Endothelial cell (in vitro differentiated cells): Measurements from ENCODE around the gene CDH6. TPM values are rescaled to one million over a fixed set of nuclear protein-coding genes. Genes with fewer than 3 reads are reported as not detected.

Experiments used
- DNase-seq: peaks from one replicate; pipeline ENCODE4 v3.0.0; 2021; ENCODE audit warnings: low spot score
- H3K27ac Mint-ChIP-seq: one replicate; pipeline ENCODE4 v1.8.0; 2021; ENCODE audit warnings: mixed read lengths, inconsistent platforms; ENCODE audit not compliant: unreplicated experiment
- H3K27me3 Mint-ChIP-seq: one replicate; pipeline ENCODE4 v1.8.0; 2021; ENCODE audit warnings: mild to moderate bottlenecking, moderate library complexity, mixed read lengths, inconsistent platforms; ENCODE audit not compliant: unreplicated experiment
- H3K36me3 Mint-ChIP-seq: one replicate; pipeline ENCODE4 v1.8.0; 2021; ENCODE audit warnings: mild to moderate bottlenecking, low read depth, mixed read lengths, inconsistent platforms; ENCODE audit not compliant: unreplicated experiment
- H3K4me1 Mint-ChIP-seq: one replicate; pipeline ENCODE4 v1.8.0; 2021; ENCODE audit warnings: mild to moderate bottlenecking, mixed read lengths, inconsistent platforms; ENCODE audit not compliant: unreplicated experiment
- H3K4me3 Mint-ChIP-seq: one replicate; pipeline ENCODE4 v1.8.0; 2021; ENCODE audit warnings: mild to moderate bottlenecking, mixed read lengths, inconsistent platforms; ENCODE audit not compliant: unreplicated experiment
- H3K9me3 Mint-ChIP-seq: one replicate; pipeline ENCODE4 v1.8.0; 2021; ENCODE audit warnings: mixed read lengths, inconsistent platforms; ENCODE audit not compliant: unreplicated experiment
- CTCF ChIP-seq: fragments of 200-600 bp; sonication (generic); IDR thresholded peaks from one replicate; pipeline ENCODE4 v1.5.0; 2021; ENCODE audit warnings: antibody characterized with exemption; ENCODE audit not compliant: unreplicated experiment
- total RNA-seq: library from RNA; stranded (reverse); fragmentation: NEBNext Ultra II Directional; extraction: Animal tissue kit (Norgen Biotek cat#: 25700); gene quantifications from one replicate; pipeline ENCODE4 v1.2.1, GENCODE V29; 2021; ENCODE audit not compliant: unreplicated experiment

CDH6 gene
- total RNA-seq, 1 donor from 2014 or later, result 0.15 TPM

GRCh38 chr5:31273631-31274378 is 80.3 kb downstream of the CDH6 start:
- TF ChIP-seq CTCF, result no peak
- no peaks in the 10 kb centered on the region for H3K36me3 Mint-ChIP-seq
- H3K27me3 Mint-ChIP-seq, result no peaks in the 10 kb centered on the region
- H3K27ac Mint-ChIP-seq, result no peak overlapping the region
- H3K4me1 Mint-ChIP-seq, result no peaks in the 10 kb centered on the region
- no peak for DNase-seq
- no peaks in the 10 kb centered on the region for H3K9me3 Mint-ChIP-seq
- no peak overlapping the region for H3K4me3 Mint-ChIP-seq

- H3K4me3 Mint-ChIP-seq, result no peak overlapping the region
- no peaks in the 10 kb centered on the region for H3K9me3 Mint-ChIP-seq
- H3K27ac Mint-ChIP-seq, result no peak overlapping the region
- TF ChIP-seq CTCF, result no peak
- DNase-seq, result no peak
- H3K4me1 Mint-ChIP-seq, result no peaks in the 10 kb centered on the region
- H3K36me3 Mint-ChIP-seq, result no peaks in the 10 kb centered on the region
- no peaks in the 10 kb centered on the region for H3K27me3 Mint-ChIP-seq
Observed at GRCh38 chr5:31280210-31280609, 86.7 kb downstream of the CDH6 start.

- no peak for TF ChIP-seq CTCF
- no peak overlapping the region for H3K4me3 Mint-ChIP-seq
- no peak for DNase-seq
- no peaks in the 10 kb centered on the region for H3K4me1 Mint-ChIP-seq
- H3K9me3 Mint-ChIP-seq, result no peaks in the 10 kb centered on the region
- no peaks in the 10 kb centered on the region for H3K36me3 Mint-ChIP-seq
- no peak overlapping the region for H3K27ac Mint-ChIP-seq
- H3K27me3 Mint-ChIP-seq, result no peaks in the 10 kb centered on the region
Observed at GRCh38 chr5:31283326-31283725, 89.8 kb downstream of the CDH6 start.

GRCh38 chr5:31285025-31285424 is 91.5 kb downstream of the CDH6 start:
- DNase-seq, result no peak
- no peak for TF ChIP-seq CTCF
- H3K4me3 Mint-ChIP-seq, result no peak overlapping the region
- H3K36me3 Mint-ChIP-seq, result no peaks in the 10 kb centered on the region
- no peaks in the 10 kb centered on the region for H3K27me3 Mint-ChIP-seq
- H3K27ac Mint-ChIP-seq, result no peak overlapping the region
- no peaks in the 10 kb centered on the region for H3K4me1 Mint-ChIP-seq
- H3K9me3 Mint-ChIP-seq, result no peaks in the 10 kb centered on the region

- Mint-ChIP-seq H3K4me3 (no peak overlapping the region), H3K27ac (no peak overlapping the region), H3K9me3 (no peaks in the 10 kb centered on the region), H3K36me3 (no peaks in the 10 kb centered on the region), H3K27me3 (no peaks in the 10 kb centered on the region), H3K4me1 (no peaks in the 10 kb centered on the region)
- no peak for TF ChIP-seq CTCF
- no peak for DNase-seq
Observed at GRCh38 chr5:31287985-31288384, 94.5 kb downstream of the CDH6 start.
